Gastrocnemius medialis (tissue), 4 donors: ENCODE data around the gene DAG1.

Experiments used
- POLR2A ChIP-seq, 2 donors: fragments of 450-650 bp; IDR thresholded peaks; one replicate each; pipeline ENCODE4 v1.6.1; 2017; ENCODE audit warnings: antibody characterized with exemption in 2 of 2, mild to moderate bottlenecking in 2 of 2, moderate library complexity in 2 of 2
- TF ChIP-seq, protein P1 (sequence below), 5 experiments: fragments of 450-650 bp in 3 of 5; fragments of 200-600 bp in 2 of 5; sonication (generic) in 2 of 5; IDR thresholded peaks in 4 of 5; conservative IDR thresholded peaks in 1 of 5; 1 replicate in 4 of 5; 2 replicates in 1 of 5; pipeline ENCODE4 v1.5.1; 2016 to 2019; ENCODE audit warnings: antibody characterized with exemption in 5 of 5, mild to moderate bottlenecking in 3 of 5, moderate library complexity in 3 of 5

DNA sequence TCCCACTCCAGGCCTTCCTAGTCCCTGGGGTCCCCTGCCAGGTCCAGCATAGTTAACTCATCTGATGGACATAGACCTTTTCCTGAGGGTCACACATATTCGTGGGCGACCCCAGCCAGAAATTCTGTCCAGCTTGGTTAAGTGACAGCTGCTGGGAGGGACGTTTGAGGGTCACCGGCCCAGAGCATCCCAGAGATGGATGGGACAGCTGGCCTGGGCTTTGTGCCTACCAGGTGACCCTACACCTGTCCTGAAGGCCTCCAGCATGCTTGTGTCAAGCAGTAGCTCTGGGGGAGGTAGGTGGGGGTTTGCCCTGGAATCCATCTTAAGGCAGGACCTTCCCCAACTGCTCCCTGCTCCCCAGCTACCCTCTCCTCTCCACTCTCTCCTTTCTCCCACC lies 9.1 kb upstream of the DAG1 start:
- TF ChIP-seq POLR2A (IDR thresholded peaks at IDR 0.05), result no peak
- TF ChIP-seq, protein P1, sequence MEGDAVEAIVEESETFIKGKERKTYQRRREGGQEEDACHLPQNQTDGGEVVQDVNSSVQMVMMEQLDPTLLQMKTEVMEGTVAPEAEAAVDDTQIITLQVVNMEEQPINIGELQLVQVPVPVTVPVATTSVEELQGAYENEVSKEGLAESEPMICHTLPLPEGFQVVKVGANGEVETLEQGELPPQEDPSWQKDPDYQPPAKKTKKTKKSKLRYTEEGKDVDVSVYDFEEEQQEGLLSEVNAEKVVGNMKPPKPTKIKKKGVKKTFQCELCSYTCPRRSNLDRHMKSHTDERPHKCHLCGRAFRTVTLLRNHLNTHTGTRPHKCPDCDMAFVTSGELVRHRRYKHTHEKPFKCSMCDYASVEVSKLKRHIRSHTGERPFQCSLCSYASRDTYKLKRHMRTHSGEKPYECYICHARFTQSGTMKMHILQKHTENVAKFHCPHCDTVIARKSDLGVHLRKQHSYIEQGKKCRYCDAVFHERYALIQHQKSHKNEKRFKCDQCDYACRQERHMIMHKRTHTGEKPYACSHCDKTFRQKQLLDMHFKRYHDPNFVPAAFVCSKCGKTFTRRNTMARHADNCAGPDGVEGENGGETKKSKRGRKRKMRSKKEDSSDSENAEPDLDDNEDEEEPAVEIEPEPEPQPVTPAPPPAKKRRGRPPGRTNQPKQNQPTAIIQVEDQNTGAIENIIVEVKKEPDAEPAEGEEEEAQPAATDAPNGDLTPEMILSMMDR (IDR thresholded peaks at IDR 0.05 in 4 of 5, conservative IDR thresholded peaks at IDR 0.05 in 1 of 5), result no peak
